HG02884 (cell line): Measurements from ENCODE around the gene OR2V1.
"Not testable (repeated sequence)": the region's sequence is repeated elsewhere in the genome, so short reads cannot be mapped to it uniquely, and the experiment has no call there.

Experiments used
- ATAC-seq: cut with Tn5 transposase; IDR thresholded peaks from one replicate; pipeline ENCODE4 v1.9.1; 2021; ENCODE audit warnings: mild to moderate bottlenecking, moderate library complexity; ENCODE audit not compliant: unreplicated experiment

The OR2V1 gene

DNA sequence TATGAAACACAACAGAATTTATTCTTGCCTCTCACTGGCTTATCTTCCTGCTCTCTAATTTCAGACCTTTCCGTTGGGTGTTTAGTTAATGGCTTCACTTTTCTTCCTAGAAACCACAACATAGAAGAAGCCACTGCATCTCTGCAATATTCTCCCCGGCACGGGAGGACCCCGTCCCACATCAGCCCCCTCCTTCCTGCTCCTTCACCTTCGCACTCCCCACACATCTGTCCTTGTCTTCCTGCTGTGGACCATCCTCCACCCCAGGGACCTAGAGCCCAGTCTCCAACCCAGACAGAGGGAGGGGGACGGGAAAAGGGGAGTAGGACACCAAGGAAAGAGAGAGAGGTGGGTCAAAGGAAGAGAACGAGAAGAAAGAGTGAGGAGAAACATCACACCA, 1.4 kb downstream of the OR2V1 start:
- ATAC-seq: no peak

DNA sequence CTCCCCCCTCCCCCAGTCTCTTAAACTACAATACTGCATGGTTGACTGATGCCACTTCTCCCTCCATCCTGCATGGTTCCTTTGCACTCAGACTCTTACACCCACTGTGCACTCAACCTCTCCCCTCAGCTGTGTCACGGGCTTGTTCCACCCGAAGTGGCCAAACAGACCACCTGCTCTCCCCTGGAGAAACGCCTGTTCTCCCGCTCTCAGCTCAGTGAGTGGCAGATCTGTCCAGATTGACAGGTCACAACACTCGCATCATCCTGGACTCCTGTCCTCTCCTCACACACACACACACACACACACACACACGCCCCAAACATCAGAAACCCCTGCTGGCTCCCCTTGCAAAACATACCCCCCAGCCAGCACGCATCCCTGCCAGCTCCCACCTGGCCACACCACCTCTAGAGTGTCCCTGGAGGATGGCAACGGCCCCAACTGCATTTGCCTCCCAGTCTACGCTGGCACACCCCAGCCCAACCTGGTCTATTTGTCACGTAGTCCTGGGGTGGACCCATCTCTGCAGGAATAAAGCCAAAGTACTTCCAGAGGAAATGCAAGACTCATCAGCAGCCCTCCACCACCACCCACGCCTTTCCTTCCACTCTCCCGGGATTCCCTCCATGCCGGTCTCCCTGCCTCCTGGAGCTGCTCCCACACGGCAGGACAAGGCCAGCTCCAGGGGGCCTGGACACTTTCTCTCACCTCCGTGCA, 2.9 kb downstream of the OR2V1 start:
- no peak for ATAC-seq

DNA sequence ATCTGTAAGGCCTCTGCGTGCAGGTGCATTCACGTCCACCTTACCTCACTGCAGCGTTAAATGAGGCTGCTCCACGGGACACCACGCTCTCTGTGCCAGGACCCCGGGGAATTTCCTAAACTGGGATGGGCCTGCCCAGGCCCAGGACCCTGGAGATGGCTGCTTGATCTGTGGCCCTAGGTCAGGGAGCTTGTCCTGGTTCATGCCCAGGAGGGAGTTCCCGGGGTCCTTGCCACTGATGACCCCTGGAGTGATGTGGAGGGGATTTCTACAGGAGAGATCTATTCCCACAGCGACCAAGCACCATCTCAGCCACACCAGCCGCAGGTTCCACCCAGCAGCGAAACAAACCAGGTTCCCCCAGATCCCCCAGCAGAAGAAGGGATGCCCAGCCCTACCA, 3.5 kb downstream of the OR2V1 start:
- no peak for ATAC-seq

DNA sequence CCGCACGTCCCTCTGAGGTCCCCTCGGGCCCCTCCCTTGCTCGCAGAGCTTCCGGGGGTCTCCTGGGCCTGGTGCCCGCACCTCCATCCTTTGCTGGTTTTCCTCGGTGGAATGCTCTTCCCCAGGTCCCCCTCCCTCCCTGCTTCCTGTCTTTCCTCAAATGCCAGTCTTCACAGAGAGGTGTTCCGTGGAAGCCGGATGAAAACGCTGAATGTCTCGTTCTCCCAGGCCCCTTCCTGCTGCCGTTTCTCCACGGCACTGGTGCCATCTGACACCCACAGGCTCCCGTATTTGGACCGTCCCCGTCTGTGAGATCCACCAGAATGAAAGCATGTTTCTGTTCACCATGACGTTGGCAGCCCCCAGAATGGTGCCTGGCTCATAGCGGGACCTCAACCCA, 4.1 kb downstream of the OR2V1 start:
- no peak for ATAC-seq

DNA sequence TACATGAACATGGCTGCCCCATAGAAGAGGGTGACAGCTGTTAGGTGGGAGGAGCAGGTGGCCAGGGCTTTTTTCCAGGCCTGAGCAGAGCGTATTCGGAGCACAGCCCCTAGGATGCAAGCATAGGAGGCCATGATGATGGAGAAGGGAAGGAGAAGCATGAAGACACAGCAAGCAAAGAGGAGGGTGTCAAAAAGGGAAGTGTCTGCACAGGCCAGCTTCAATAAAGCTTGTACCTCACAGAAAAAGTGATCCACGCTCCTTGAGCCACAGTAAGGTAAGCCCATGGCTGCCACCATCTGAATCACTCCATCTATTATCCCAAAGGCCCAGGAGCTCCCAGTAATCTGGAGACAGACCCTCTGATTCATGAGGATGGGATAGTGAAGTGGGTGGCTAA, 6.4 kb downstream of the OR2V1 start:
- no peak for ATAC-seq

GRCh38 chr5:181121675-181122561, 9.1 kb downstream of the OR2V1 start:
- no peak for ATAC-seq

DNA sequence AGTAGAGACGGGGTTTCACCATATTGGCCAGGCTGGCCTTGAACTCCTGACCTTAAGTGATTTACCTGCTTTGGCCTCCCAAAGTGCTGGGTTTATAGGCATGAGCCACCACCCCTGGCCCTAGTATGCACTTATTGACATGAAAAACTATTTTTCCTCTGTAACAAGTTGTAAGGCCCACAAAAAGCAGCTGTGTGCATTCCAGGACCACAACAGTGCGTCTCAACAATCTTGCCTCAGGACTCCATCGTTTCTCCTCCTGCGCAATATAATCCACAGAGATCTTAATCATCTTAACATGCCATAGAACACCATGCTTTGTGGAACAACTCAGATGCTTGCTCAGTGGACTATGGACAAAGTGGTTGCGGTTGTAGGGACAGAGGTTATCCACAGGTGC, 10.2 kb downstream of the OR2V1 start:
- no peak for ATAC-seq

DNA sequence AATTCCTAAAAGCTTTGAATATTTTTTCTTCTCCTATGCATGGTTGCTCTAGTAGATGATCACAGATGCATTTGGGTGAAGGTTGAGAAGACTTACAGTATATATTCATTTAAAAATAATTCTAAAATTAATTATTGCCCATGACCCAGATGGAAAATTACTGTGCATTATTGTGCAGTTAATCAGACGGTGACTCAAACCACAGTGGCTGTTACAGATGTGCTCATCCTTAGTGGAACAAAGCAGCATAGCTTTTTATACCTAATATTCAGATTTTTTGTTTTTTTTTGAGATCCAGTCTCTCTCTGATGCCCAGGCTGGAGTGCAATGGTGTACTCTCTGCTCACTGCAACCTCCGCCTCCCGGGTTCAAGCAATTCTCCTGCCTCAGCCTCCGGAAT, 10.7 kb downstream of the OR2V1 start:
- no peak for ATAC-seq

DNA sequence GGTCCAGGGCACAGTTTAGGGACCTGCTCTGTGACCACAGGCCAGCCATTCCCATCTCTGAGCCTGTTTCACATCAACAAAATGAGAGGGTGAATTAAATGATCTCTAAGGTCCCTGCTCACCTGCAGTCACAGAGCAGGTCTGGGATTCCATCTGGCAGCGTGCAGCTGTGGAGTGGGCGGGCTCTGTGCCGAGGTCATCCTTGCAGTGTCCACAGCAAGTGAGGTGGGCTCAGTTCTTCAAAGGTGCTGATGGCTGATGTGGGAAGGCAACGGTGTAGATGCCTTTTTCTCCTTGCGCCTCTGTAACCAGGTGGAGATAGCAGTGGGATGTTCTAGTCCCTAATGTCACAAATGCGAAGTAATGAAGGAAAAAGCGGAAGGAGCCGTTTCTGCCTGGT, 11.9 kb downstream of the OR2V1 start:
- ATAC-seq: no peak

- ATAC-seq: no peak
Measured at GRCh38 chr5:181118369-181118768, 12.6 kb downstream of the OR2V1 start.

GRCh38 chr5:181114844-181115778, 15.9 kb downstream of the OR2V1 start:
- ATAC-seq: no peak

- no peak for ATAC-seq
Measured at GRCh38 chr5:181114284-181114843, 16.6 kb downstream of the OR2V1 start.

DNA sequence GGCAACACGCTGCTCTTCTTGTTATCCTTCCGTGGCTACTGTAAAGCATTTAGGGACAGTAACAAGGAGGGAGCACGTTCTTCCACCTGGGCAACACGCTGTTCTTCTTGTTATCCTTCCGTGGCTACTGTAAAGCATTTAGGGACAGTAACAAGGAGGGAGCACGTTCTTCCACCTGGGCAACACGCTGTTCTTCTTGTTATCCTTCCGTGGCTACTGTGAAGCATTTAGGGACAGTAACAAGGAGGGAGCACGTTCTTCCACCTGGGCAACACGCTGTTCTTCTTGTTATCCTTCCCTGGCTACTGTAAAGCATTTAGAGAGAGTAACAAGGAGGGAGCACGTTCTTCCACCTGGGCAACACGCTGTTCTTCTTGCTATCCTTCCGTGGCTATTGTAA, 17.4 kb downstream of the OR2V1 start:
- not testable (repeated sequence) for ATAC-seq

DNA sequence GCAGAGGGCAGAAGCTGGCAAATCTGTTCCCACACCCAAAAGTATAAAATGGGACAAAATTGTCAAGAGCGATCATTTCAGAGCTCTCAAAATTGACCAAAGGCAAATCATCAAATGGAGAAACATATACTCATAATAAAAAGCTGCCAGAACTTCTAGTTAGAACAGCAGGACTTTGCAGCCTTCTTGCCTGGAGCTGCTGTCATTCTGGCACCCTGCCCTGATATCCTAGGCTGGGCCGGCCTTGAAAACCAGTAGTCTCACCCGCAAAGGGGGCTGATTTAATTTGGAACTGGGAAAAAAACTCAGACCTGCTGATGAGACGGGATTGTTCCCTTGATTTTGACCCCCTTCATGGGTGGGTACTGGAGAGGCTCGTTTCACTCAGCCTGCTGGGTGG, 18.5 kb downstream of the OR2V1 start:
- ATAC-seq: no peak

- ATAC-seq: no peak
Measured at GRCh38 chr5:181111010-181111409, 20.0 kb downstream of the OR2V1 start.

GRCh38 chr5:181109489-181110013, 21.4 kb downstream of the OR2V1 start:
- ATAC-seq: no peak

DNA sequence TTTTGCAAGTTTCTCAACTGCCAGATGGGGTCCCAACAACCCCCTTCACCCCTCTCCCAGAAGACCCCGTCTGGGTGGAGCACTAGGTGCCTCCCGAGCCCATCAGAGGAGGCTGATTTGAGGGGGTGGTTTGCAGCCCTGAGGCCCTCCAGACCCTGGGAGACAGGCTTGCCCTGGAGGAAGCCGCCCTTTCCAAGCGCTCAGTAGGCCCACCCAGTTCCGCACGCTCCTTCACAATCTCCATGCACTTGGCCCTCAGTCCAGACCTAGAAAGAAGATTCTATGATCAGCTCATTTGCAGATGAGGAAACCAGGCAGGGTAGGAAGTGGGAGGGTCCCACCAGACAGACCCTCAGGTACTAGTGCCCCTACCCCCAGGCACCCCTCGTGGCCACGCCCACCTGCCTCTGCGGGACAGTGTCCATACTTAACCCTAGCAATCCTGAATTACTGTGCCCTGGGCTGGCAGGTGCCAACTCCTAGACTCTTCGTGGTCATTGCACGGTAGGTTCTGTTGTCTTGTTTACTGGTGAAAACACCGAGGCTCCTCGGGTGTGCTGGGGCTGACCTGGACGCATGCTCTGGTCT, 22.3 kb downstream of the OR2V1 start:
- no peak for ATAC-seq

DNA sequence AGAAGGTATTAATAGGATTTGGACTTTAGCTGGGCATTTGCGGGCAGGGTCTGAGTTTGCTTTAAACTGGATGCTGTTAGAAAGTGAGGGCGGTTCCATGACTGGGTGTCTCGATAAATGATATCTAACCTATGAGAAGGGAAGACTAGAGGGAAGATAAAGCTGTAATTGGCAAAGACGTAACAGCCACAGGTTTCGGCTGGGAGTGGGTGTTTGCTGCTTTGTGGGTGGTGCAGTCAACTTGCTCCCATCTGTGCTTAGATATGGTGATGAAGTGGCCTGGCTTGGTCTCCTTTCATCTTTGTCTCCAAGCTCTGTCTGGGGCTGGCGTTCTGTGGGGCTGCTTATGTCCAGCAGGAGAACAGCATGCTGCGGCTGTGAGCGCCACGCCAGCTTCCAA, 23.3 kb downstream of the OR2V1 start:
- no peak for ATAC-seq

GRCh38 chr5:181105391-181106025, 25.5 kb downstream of the OR2V1 start:
- no peak for ATAC-seq
